ENCODE results near the gene SSNA1.
"Not testable (repeated sequence)": the region's sequence is repeated elsewhere in the genome, so short reads cannot be mapped to it uniquely, and the experiment has no call there.

The SSNA1 gene

GRCh38 chr9:137235424-137236237 lies 47.2 kb downstream of the SSNA1 start:
- no peak for FAIRE-seq
- TF ChIP-seq TAF1 (IDR thresholded peaks at IDR 0.05; ENCODE audit: borderline replicate concordance, low read depth, low read length) = no peak
- TF ChIP-seq POLR2A (IDR thresholded peaks at IDR 0.05; ENCODE audit: low read depth, low read length) = no peak
- no peak for TF ChIP-seq POLR2AphosphoS5 (IDR thresholded peaks at IDR 0.05; ENCODE audit: low read depth, low read length)

DNA sequence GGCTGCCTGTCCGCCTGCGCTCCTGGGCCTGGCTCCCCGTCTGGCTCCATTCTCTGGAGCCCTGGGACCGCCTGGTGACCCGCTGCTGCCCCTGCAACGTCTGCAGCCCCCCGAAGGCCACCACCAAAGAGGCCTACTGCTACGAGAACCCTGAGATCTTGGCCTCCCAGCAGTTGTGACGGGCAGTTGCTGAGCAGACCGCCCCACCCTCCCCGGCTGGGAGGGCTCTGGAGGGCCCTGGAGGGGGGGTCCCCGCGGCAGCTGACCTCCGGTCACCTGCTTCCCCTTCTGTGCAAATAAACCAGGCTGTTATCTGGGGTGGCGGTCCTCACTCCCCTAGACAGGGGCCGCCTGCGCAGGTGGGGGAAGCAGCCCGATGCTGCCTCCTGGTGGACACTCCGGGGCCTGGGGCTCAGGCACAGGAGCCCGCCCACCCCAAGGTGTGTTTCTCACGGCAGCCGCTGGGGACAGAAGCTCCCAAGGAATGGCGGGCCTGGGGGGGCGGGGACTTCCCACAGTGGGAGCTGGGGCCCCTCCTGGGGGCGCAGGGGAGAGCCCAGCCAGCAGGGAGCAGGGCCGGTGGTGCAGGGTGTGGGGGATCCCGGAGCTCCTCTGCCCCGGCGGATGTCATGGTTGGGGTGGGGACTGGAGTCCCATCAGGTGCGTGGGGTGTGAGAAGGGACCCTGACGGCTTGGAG lies 47.9 kb downstream of the SSNA1 start:
- DNase-seq (ENCODE audit: insufficient read length) = peak; percentile 100
- peak; percentile 96 for FAIRE-seq
- TF ChIP-seq POLR2A (IDR thresholded peaks at IDR 0.05; ENCODE audit: low read depth, low read length) (no peak), TAF1 (IDR thresholded peaks at IDR 0.05; ENCODE audit: borderline replicate concordance, low read depth, low read length) (no peak), POLR2AphosphoS5 (IDR thresholded peaks at IDR 0.05; ENCODE audit: low read depth, low read length) (no peak)

More at GRCh38 chr9:137235424-137236237, 47.2 kb downstream of the SSNA1 start:
- DNase-seq (ENCODE audit: insufficient read length) = no peak

DNA sequence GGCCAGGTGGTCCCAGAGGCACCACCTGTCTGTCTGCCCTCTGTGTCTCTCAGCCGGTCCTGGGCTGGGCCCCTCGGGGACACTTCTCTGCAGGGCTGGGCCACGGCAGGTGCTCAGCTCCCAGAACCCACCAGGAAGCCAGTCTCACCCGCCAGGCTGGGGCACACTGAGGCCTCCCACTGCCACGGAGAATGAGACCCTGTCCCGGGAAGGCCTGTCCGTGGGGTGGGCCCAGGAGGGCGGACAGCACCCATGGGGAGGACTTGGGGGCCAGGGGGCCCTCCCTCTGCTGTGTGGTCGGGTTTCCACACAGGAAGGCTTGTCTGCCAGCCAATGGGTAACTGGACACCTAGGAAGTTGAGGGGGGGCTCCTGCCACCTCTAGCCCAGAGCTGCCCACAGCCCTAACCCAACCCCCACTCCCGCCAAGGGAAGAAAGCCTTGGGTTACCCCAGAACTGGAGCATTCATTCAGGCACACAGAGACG lies 48.5 kb downstream of the SSNA1 start:
- FAIRE-seq (peak; percentile 67), DNase-seq (ENCODE audit: insufficient read length) (no peak)
- TF ChIP-seq POLR2A (IDR thresholded peaks at IDR 0.05; ENCODE audit: low read depth, low read length) (no peak), TAF1 (IDR thresholded peaks at IDR 0.05; ENCODE audit: borderline replicate concordance, low read depth, low read length) (no peak), POLR2AphosphoS5 (IDR thresholded peaks at IDR 0.05; ENCODE audit: low read depth, low read length) (no peak)

DNA sequence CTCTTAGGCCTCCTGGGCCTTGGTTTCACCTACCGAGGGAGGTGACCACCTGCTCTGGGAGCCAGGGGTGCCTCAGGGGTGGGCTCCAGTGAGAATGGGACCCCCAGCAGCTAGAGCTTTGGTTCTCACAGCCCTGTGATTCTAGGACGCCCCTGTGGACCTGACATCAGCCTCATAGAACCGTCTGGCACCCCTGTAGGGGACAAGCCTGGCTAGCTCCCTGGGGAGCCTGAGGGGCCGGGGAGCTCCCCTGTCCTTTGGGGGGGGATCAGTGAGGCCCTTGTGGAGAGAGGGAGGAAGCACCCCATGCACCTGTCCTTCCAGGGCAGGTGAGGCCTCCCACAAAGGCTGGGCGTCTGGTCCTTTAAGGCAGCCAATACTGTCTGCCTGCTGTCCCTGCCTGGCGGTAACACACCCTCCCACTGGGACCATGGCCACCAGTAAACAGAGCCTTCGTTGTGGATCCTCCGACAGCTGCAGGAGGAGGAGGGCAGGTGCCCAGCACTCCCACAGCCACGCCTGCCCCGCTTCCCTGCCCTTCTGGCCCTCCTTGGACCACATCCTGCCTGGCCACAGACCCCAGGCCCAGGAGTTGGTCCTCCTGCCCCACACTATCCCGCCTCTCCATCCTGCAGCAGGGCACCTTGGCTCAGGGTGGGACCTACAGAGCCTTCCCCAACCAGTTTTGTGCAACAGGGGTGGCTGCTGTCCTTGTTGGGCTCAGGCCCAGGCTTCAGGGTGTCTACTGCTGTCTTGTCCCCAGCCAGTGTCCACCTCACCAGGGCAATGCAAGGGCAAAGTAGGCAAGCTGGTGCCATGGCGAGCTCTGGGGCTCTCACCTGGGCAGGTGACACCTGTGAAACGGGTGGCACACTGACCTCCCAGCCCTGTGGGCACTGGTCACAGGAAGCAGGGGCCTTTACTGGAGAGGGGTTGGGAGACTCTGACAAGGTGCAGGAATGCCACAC lies 49.6 kb downstream of the SSNA1 start:
- FAIRE-seq (no peak), DNase-seq (ENCODE audit: insufficient read length) (no peak)
- TF ChIP-seq POLR2A (IDR thresholded peaks at IDR 0.05; ENCODE audit: low read depth, low read length) (no peak), POLR2AphosphoS5 (IDR thresholded peaks at IDR 0.05; ENCODE audit: low read depth, low read length) (no peak), TAF1 (IDR thresholded peaks at IDR 0.05; ENCODE audit: borderline replicate concordance, low read depth, low read length) (no peak)

DNA sequence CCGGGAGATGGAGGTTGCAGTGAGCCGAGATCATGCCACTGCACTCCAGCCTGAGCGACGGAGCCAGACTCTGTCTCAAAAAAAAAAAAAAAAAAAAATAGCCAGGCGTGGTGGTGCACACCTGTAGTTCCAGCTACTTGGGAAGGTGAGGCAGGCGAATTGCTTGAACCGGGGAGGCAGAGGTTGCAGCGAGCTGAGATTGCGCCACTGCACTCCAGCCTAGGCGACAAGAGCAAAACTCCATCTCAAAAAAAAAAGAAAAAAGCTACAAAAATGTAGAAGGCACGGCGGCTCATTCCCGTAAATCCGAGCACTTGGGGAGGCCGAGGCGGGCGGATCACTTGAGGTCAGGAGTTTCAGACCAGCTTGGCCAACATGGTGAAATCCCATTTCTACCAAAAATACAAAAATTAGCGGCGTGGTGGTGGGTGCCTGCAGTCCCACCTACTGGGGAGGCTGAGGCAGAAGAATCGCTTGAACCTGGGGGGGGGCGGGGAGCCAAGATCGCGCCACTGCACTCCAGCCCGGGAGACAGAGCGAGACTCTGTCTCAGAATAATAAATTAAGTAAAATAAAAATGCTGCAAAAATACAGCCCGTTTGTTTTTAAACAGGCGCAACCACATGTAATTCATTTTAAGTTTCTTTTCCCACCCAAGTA lies 51.2 kb downstream of the SSNA1 start:
- FAIRE-seq; DNase-seq (ENCODE audit: insufficient read length): not testable (repeated sequence)
